GM19035 (cell line): ENCODE results near the gene NADK2.
A peak's percentile ranks its signal among the peaks of the same experiment; 100 is the strongest.
"Not testable (repeated sequence)": the region's sequence is repeated elsewhere in the genome, so short reads cannot be mapped to it uniquely, and the experiment has no call there.

Experiments used
- ATAC-seq: cut with Tn5 transposase; IDR thresholded peaks from one replicate; pipeline ENCODE4 v1.9.1; 2021; ENCODE audit not compliant: unreplicated experiment

Gene NADK2

DNA sequence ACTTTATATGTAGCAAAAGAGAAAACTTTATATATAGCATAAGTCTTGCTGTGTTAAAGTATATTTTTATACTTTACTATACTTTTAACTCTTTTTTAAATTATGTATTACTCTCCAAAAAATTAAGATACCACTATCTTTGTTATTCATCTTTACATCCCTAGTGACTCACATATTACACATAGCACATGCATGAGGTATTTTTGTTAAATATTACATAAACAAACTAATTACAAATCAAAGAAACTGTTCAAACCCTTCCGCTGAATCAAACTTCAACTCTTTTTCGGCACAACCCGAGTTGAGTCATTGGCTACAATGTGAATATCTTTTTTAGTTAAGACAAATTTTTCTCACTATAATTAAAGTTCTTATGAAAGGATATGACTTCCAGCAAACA lies 32.1 kb downstream of the NADK2 start:
- no peak for ATAC-seq

DNA sequence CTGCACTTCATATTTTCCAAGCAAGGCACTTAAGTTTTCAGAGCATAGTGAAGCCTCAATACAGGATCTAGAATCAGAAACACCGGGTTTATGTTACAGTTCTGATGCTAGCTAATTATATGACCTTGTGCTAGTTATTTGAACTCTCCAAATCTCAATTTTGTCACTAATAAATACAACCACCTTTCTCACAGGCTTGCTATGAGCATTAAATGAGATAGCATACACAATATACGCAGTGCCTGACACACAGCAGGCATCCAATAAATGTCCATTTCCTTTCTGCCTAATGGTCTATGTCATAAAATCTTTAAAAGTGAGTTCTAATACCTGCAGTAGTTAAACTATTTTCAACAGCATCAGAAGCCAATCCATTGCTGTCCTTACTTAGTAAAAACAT lies 32.9 kb downstream of the NADK2 start:
- ATAC-seq, result no peak

DNA sequence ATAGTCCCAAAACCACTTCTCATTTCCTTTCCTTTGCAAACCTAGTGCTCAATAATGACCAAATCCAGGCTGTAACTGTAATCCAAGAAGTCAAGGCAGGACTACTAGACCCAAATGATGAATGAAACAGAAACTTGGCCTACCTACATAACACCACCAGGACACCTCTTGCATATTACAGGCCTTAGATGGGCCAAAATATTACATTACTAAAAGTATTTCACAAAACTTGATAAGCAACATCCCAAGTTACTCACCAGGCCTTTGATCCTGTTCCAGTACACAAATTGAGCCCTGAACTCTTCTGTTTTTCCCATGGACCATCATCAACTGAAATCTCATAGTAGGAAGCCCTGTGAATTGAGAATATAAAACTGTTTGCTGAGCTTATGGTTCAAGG lies 34.8 kb downstream of the NADK2 start:
- ATAC-seq, result no peak

GRCh38 chr5:36205329-36205728 lies 36.4 kb downstream of the NADK2 start:
- no peak for ATAC-seq

DNA sequence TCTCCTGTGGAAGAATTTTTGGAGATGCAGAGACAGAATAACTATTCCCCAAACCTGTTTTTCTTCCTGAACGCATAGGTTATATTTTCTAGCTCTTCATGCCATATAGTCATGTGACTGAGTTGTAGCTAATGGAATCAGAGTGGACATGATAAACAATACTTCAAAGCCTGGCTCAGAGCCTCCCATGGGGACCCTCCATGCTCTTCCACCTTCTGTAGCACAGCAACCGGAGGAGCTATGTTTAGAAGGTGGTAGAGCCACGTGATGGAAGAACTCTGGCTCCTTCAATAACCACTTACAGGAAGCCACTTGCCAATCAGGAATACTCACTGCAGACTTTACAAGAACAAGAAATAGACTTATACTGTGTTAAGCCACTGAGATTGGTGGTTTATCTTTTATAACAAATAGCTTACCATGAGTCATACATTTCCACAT lies 39.2 kb downstream of the NADK2 start:
- no peak for ATAC-seq

GRCh38 chr5:36200513-36200912 lies 41.2 kb downstream of the NADK2 start:
- no peak for ATAC-seq

- no peak for ATAC-seq
Observed at GRCh38 chr5:36199620-36200019, 42.1 kb downstream of the NADK2 start.

DNA sequence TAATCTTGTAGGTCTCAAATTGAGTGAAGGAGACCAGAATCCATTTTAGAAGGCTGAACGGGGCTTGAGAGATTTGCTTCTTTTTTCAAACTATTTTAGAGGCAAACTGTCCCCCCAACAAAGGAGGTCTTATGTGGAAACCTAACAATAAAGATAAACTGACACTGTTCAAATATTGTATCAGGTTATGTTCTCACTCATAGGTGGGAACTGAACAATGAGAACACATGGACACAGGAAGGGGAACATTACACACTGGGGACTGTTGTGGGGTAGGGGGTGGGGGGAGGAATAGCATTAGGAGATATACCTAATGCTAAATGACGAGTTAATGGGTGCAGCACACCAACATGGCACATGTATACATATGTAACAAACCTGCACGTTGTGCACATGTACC lies 42.9 kb downstream of the NADK2 start:
- ATAC-seq, result not testable (repeated sequence)

- no peak for ATAC-seq
Observed at GRCh38 chr5:36198281-36198680, 43.4 kb downstream of the NADK2 start.

GRCh38 chr5:36193746-36194145 lies 48.0 kb downstream of the NADK2 start:
- no peak for ATAC-seq

GRCh38 chr5:36184408-36184807 lies 57.3 kb downstream of the NADK2 start:
- not testable (repeated sequence) for ATAC-seq

DNA sequence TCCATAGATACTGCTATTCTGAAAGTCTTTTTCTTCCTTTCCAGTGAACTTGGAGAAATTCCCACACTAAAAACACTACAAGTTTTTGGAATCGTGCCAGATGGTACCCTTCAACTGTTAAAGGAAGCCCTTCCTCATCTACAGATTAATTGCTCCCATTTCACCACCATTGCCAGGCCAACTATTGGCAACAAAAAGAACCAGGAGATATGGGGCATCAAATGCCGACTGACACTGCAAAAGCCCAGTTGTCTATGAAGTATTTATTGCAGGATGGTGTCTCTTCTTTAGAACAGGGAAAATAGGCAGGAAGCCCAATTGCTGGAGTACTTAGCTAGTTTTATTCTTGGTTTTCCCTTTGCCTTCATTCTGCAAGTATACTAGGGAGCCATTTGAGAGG lies 60.0 kb downstream of the NADK2 start:
- no peak for ATAC-seq

- ATAC-seq, result no peak
Observed at GRCh38 chr5:36180556-36181350, 61.0 kb downstream of the NADK2 start.

DNA sequence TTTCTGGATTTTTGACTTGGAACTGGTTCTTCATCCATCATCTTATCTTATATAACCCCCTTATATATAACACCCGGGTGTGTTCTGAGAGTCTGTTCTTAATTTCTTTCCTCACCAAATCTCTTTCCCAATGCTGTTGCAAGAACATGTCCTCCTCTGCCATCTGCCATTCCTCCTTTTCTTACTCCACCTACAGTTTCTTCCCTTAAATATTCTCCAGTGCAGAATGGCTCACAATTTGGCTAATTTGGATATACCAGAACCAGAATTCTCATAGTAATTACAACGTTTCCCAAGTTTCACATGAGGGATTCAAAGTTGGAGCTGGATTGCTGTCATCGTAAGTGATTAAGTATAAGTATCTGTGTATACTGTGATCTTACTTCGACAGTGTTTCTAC lies 61.8 kb downstream of the NADK2 start:
- no peak for ATAC-seq

DNA sequence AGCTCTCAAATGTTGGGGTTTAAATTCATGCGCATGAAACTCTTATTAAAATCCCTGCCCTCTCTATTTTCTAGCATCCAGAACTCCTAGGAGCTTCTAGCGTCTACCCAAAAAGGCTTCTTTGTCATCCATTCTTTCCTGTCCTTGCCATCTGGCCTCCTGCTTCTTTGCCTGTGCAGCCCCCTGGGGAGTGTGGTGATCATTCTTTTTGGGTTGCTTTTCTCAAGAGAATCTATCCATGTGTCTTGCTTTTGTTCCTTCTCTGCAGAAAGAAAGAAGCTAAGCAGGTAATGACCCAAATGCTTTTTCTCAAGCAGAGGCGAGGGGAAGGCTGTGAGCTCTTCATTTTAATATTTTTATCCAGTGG lies 63.2 kb downstream of the NADK2 start:
- no peak for ATAC-seq

- ATAC-seq, result no peak
Observed at GRCh38 chr5:36177715-36178523, 63.8 kb downstream of the NADK2 start.

DNA sequence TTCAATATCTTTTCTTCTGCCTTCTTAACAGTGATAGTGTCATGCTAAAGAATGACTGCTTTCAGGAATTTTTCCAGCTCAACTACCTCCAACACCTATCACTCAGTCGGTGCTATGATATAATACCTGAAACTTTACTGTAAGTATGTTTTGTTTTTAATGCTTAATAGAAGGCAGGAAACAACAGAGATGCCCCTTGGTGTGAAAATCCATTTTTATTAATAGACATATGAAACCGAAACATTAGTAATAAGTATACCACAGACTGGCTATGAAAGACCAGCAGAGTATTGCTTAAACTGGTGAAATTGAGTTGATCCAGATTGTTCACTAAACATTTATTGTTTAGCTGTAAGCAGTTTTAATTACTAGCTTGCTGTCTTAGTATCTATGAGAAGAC lies 64.6 kb downstream of the NADK2 start:
- peak; percentile 98 for ATAC-seq

DNA sequence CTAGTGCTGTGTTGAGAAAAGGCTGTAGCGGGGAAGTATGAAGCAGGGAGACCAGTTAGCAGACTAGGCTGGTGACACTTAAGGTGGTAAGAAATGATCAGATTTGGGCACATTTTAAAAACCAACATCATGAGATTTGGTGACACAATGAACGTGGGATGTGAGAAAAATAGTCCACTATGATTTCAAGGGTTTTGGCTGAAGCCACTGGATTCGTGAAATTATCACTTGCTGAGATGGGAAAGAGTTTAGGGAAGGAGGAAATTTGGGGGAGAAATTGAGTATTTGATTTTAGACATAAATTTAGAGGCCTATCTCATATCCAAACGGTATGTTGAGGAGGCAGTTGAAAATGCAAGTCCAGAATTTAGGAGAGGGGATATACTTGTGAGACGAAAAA lies 66.7 kb downstream of the NADK2 start:
- ATAC-seq, result no peak

DNA sequence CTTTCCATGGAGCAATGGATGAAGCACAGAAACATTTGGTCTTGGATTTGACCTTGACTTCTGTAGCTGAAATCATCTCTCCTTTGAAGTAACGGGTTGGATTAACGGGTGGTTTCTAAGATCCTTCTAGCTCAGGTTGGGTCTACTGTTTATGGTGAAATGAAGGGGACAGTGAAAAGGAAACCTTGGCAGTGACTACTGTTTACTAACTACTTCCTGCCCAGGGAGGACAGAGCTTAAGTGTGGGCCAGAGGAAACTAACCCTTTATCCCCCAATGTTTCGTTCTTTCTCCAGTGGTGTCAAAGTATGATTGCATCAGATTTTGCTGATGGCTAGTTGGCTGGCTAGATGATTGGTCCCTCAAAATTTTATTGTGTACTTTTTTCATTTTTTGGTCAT lies 67.6 kb downstream of the NADK2 start:
- ATAC-seq, result no peak

DNA sequence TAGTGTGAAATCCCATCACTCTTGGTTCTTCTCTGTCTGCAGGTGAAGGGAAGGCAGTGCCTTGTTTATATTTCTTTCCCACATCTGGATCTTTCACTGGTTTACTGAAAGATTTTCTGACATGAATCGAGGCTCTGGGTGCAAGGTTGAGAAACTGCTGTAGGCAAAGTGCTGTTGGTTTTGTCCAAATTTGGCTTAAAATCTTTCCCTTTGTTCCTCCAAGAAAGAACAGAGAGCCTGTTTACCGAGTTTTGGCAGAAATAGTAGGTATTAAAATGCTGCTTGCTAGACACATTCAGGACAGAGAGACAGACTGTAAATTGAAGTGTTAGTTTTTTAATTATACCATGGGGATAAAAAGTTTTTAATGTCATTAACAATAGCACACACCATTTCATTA lies 68.3 kb downstream of the NADK2 start:
- no peak for ATAC-seq

DNA sequence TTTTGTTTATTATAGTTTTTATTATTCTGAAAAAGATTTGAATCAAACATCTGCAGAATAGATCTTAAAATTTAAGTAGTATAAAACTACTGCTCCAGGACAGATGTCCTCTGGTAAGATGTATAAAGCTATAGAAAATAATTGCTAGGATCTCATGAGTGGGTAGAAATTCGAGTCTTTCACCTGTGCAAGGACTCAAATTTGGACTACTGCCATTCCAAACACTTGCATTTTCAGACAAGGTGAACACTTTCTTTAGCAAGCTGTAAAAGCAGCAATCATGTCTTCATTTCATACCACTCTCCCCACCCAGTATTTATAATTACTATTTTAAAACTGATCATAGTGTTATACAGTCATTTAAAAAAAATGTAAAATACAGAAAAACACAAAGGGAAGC lies 69.1 kb downstream of the NADK2 start:
- no peak for ATAC-seq

DNA sequence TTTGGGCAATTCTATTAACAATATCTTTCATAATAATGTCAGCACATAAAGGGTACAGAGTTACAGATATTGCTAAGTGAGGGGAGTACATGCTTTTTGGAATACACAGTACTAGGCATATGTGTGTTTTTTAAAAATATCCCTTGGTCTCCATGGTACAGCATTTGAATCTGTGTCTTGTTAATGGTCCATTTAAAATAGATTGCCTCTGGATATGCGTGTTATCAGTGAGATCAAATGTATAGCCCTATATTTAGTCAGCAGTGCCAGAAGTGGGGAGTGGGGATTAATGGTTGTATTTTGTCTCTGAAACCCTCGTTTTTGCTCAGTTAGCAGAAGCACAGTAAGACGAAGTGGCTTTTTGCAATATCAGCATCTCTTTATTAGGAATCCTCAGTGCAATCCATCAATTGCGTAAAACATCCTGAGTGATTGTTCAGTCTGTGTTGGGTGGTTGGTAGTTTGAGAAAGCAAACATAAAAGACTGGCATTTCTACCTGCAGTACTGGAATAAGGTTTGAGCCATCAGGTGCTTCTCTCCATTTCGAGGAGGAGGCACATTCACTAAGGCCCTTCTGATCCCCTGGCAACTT lies 70.8 kb downstream of the NADK2 start:
- no peak for ATAC-seq
